Measurements from ENCODE around the gene UGT3A2. TPM values are rescaled to one million over a fixed set of nuclear protein-coding genes. Genes with fewer than 3 reads are reported as not detected.

Gene UGT3A2
- total RNA-seq: not detected

- Histone ChIP-seq H3K9ac (ENCODE audit: low read depth in 2 of 2, low read length in 2 of 2) (no peak within 1 kb of the TSS), H3K9me3 (no peaks in the 10 kb centered on the region), H3K27ac (no peak within 1 kb of the TSS), H3K4me1 (no peaks in the 10 kb centered on the region), H3K36me3 (no peaks in the 10 kb centered on the region), H3K27me3 (no peaks in the 10 kb centered on the region), H3K4me3 (no peak within 1 kb of the TSS)
- no peak for TF ChIP-seq CTCF (IDR thresholded peaks at IDR 0.05)
- intact Hi-C loops (cut with DNase I): no loop called here
- DNase-seq: no peak
Measured at GRCh38 chr5:36066540-36067210, at the start of gene UGT3A2. Gene UGT3A2, minus strand, starts transcription at chr5:36066882. Its CDS starts 93 bp downstream, at chr5:36066789.

- Histone ChIP-seq H3K4me3 (no peak overlapping the region), H3K36me3 (no peaks in the 10 kb centered on the region), H3K27ac (no peak overlapping the region), H3K27me3 (no peaks in the 10 kb centered on the region), H3K9ac (ENCODE audit: low read depth in 2 of 2, low read length in 2 of 2) (no peak overlapping the region), H3K9me3 (no peaks in the 10 kb centered on the region), H3K4me1 (no peaks in the 10 kb centered on the region)
- no peak for DNase-seq
- intact Hi-C loops (cut with DNase I): no loop called here
- TF ChIP-seq CTCF (IDR thresholded peaks at IDR 0.05): no peak
Measured at GRCh38 chr5:36111238-36111637, 44.6 kb upstream of the UGT3A2 start.

- intact Hi-C loops (cut with DNase I): no loop called here
- Histone ChIP-seq H3K9me3 (no peaks in the 10 kb centered on the region), H3K4me1 (no peaks in the 10 kb centered on the region), H3K9ac (ENCODE audit: low read depth in 2 of 2, low read length in 2 of 2) (no peak overlapping the region), H3K27me3 (no peaks in the 10 kb centered on the region), H3K4me3 (no peak overlapping the region), H3K27ac (no peak overlapping the region), H3K36me3 (no peaks in the 10 kb centered on the region)
- TF ChIP-seq CTCF (IDR thresholded peaks at IDR 0.05): no peak
- no peak for DNase-seq
Measured at GRCh38 chr5:36108758-36109460, 42.2 kb upstream of the UGT3A2 start.

GRCh38 chr5:36105819-36106218 is 39.1 kb upstream of the UGT3A2 start:
- Histone ChIP-seq H3K9ac (ENCODE audit: low read depth in 2 of 2, low read length in 2 of 2) (no peak overlapping the region), H3K9me3 (no peaks in the 10 kb centered on the region), H3K27me3 (no peaks in the 10 kb centered on the region), H3K36me3 (no peaks in the 10 kb centered on the region), H3K27ac (no peak overlapping the region), H3K4me1 (no peaks in the 10 kb centered on the region), H3K4me3 (no peak overlapping the region)
- DNase-seq: no peak
- no peak for TF ChIP-seq CTCF (IDR thresholded peaks at IDR 0.05)
- intact Hi-C loops (cut with DNase I): no loop called here

GRCh38 chr5:36099748-36100147 is 33.1 kb upstream of the UGT3A2 start:
- TF ChIP-seq CTCF (IDR thresholded peaks at IDR 0.05): no peak
- no peak overlapping the region for H3K27ac ChIP-seq
- no peak overlapping the region for H3K4me3 ChIP-seq
- no peak overlapping the region for H3K9ac ChIP-seq (ENCODE audit: low read depth in 2 of 2, low read length in 2 of 2)
- intact Hi-C loops (cut with DNase I): no loop called here
- no peak for DNase-seq
- H3K9me3 ChIP-seq: no peaks in the 10 kb centered on the region
- H3K27me3 ChIP-seq: no peaks in the 10 kb centered on the region
- H3K36me3 ChIP-seq: no peaks in the 10 kb centered on the region
- H3K4me1 ChIP-seq: no peaks in the 10 kb centered on the region

Measured in colonic mucosa (tissue), 4 donors.